Measurements from ENCODE around the gene USP12. TPM values are rescaled to one million over a fixed set of nuclear protein-coding genes. Genes with fewer than 3 reads are reported as not detected.
"Not testable (repeated sequence)": the region's sequence is repeated elsewhere in the genome, so short reads cannot be mapped to it uniquely, and the experiment has no call there.

The USP12 gene
- total RNA-seq, 4 donors from 2014 or later = 22.5 to 42.3 (median 31.4) TPM

GRCh38 chr13:27151798-27152599, 19.6 kb downstream of the USP12 start:
- ATAC-seq (ENCODE audit: low FRiP score) (no peak), DNase-seq (ENCODE audit: low spot score) (no peak)
- TF ChIP-seq CTCF (IDR thresholded peaks at IDR 0.05) = no peak

- DNase-seq (ENCODE audit: low spot score) = no peak
- TF ChIP-seq CTCF (IDR thresholded peaks at IDR 0.05) = no peak
- ATAC-seq (ENCODE audit: low FRiP score) = no peak
These were observed 21.9 kb downstream of the USP12 start for GRCh38 chr13:27149702-27150101.

GRCh38 chr13:27148900-27149299, 22.7 kb downstream of the USP12 start:
- TF ChIP-seq CTCF (IDR thresholded peaks at IDR 0.05) = no peak
- DNase-seq (ENCODE audit: low spot score) (no peak), ATAC-seq (ENCODE audit: low FRiP score) (no peak)

GRCh38 chr13:27147530-27148170, 24.0 kb downstream of the USP12 start:
- no peak for TF ChIP-seq CTCF (IDR thresholded peaks at IDR 0.05)
- no peak for DNase-seq (ENCODE audit: low spot score)
- ATAC-seq (ENCODE audit: low FRiP score) = no peak

GRCh38 chr13:27141746-27142145, 29.9 kb downstream of the USP12 start:
- no peak for TF ChIP-seq CTCF (IDR thresholded peaks at IDR 0.05)
- ATAC-seq (ENCODE audit: low FRiP score) (no peak), DNase-seq (ENCODE audit: low spot score) (no peak)

- not testable (repeated sequence) for ATAC-seq (ENCODE audit: low FRiP score); DNase-seq (ENCODE audit: low spot score)
These were observed 30.5 kb downstream of the USP12 start for GRCh38 chr13:27141159-27141558.

- no peak for ATAC-seq (ENCODE audit: low FRiP score)
- TF ChIP-seq CTCF (IDR thresholded peaks at IDR 0.05) = no peak
- no peak for DNase-seq (ENCODE audit: low spot score)
These were observed 31.6 kb downstream of the USP12 start for GRCh38 chr13:27140060-27140459.
